Left forelimb (tissue), 1 donor: ENCODE data around the gene PHLPP1.

ENCODE experiments used
- DNase-seq: peaks from one replicate; pipeline ENCODE4 v3.0.0-alpha.2; 2018; ENCODE audit warnings: low spot score

Gene PHLPP1

DNA sequence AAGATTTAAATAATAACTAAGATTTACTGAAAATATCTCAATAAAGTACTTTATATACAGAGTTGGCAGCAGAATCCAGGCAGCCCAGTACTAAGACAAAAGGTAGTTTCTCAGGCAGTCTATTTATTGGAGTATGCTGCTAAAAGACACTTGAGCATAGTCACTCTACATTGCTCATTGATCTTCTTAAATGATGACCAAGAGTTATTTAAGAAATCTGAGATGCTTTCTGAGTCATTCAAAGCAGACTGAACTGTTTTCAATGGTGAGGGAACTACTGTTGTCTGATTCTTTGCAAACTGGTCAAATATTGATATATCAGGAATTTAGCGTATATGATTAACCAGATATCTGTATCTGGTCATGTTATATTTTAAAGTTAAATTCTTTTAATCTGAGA lies 133.6 kb downstream of the PHLPP1 start:
- no peak for DNase-seq

- no peak for DNase-seq
These were observed 135.4 kb downstream of the PHLPP1 start for GRCh38 chr18:62850619-62851306.

- no peak for DNase-seq
These were observed 137.5 kb downstream of the PHLPP1 start for GRCh38 chr18:62852851-62853250.

- no peak for DNase-seq
These were observed 141.0 kb downstream of the PHLPP1 start for GRCh38 chr18:62856294-62856693.

- DNase-seq: no peak
These were observed 142.1 kb downstream of the PHLPP1 start for GRCh38 chr18:62857263-62857976.

GRCh38 chr18:62860062-62860461 lies 144.7 kb downstream of the PHLPP1 start:
- DNase-seq: no peak

GRCh38 chr18:62862466-62862865 lies 147.1 kb downstream of the PHLPP1 start:
- no peak for DNase-seq

GRCh38 chr18:62863579-62864001 lies 148.2 kb downstream of the PHLPP1 start:
- DNase-seq: no peak

DNA sequence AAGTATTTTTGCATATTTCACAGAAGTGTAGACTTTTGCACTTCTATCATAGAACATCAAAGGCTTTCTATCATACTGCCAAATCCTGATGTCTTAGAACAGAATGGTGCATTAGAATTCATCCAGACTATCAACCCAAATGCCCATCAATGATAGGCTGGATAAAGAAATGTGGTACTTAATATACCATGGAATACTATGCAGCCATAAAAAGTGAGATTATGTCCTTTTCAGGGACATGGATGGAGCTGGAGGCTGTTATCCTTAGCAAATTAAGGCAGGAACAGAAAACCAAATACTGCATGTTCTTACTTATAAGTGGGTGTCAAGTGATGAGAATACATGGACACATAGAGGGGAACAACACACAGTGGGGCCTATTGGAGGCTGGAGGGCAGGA lies 150.2 kb downstream of the PHLPP1 start:
- no peak for DNase-seq

DNA sequence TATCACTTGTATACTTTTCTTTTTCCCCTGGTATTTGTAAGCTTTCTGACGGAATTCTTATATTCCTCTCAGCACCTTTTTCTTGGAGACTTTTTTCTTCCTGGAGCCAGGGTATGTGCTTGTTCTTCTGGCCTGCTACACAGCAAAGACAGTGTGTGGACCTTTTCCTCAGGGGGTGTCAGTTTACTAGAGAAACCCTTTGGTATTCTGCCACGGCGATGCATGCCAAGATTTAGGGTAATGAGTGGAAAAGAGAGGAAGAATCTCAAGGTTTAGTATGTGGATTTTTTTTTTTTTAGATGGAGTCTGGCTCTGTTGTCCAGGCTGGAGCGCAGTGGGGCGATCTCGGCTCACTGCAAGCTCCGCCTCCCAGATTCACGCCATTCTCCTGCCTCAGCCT lies 152.2 kb downstream of the PHLPP1 start:
- no peak for DNase-seq

DNA sequence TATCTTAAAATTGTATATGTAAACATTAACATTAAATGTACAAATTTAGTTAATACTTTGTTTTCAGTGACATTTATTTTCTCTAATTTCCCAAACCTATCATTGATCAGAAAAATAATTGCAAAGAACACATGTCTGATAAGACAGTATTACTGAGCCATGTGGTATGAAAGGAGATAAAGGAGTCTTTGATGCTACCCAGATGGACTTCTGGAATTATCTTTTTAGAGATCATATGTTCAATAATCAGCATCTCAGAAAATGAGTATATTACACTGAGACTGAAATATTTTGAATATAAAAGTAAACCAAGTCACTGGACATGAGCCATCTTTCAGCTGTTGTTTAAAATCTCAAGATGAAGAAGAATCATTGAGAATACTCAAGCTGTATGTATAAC lies 153.3 kb downstream of the PHLPP1 start:
- DNase-seq: no peak

DNA sequence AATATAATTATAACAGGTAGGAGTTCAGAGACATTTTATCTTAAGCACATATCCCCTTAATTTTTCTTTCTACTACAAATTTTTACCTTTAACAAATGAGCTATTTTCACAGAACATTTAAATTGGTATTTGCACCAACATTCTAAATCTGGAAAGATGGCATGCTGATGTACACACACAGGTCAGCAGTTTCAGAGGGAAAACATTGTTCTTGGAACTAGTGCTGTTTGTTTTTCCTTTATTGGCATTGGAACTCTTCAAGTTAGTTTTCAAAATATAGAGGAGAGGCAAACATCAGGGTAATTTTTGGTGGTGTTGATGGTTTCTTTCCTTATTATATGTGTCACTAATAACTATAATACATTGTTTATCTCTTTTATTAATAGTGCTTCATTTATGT lies 155.3 kb downstream of the PHLPP1 start:
- no peak for DNase-seq

DNA sequence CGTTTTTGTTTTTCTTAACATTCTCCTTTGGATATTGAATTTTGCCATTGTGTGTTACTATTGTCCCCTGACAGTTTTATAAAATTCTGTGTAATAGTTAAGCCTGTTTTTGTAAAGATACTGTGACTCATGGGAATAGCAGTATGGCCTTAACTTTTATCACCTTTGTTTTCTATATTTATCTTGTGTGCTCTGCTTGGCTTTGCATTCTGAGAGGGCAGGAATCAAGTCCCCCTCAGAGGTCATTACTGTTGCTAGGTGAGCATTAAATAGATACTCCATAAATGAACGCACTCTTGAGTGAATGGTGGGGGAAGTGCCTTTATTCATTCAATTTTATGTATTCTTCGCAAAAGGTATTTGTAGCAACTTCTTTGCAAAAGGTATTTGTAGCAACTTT lies 160.0 kb downstream of the PHLPP1 start:
- DNase-seq: no peak

DNA sequence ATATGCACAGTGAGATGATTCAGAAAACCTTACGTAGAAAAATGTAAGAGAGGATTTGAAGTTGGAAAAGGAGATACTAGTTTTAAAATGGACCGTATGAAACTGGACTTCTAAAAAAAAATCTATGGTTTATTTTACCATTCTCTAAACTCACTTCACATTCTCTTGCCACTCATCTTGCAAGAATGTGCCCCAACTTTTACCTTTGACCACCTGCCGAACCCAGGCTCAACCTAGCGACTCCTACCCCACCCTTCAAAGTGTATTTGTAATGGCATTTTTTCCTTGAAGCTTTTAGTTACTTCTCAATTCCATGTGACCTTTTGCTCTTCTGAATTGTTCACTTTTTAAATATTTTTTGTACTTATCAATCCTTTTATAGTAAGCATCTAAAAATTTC lies 160.8 kb downstream of the PHLPP1 start:
- DNase-seq: no peak

- DNase-seq: no peak
These were observed 161.5 kb downstream of the PHLPP1 start for GRCh38 chr18:62876828-62877227.

DNA sequence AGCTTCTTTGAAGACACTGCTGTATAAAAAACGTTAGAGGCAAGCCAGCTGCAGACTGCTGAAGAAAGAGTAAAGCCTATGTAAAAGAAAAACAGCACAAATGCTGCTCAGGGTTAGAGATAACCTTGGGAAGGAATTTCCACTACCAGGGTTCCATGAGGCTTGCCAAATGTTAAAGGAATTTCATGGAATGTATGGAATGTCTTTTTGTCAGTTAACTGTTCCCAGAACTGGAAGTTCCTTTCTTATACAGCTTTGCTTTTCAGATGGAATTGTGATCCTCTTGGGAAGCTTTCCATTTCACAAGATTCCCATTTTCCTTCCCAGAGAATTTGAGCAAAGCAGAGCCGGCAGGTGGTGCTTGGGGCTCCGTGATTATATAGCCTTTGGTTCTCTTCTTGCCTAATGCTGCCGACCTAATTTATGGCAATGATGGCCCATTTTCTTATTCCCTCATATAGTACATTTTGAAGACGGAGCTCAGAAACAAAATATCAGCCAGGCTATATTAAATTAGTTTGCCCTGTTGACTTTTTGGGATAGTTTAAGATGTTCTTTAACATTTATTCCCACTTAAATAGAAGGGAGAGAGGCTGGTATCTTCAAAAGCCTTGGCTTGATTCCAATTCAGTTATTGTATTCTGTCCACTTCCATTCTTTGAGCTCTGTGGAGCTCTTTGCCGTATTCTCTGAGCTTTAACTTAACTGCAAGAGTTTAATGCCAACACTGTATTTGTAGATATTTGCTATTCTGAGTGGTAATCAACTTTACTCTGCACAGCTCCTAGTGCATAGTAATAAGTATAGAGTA lies 162.3 kb downstream of the PHLPP1 start:
- no peak for DNase-seq

GRCh38 chr18:62878305-62878704 lies 163.0 kb downstream of the PHLPP1 start:
- no peak for DNase-seq

GRCh38 chr18:62880034-62880433 lies 164.7 kb downstream of the PHLPP1 start:
- no peak for DNase-seq

DNA sequence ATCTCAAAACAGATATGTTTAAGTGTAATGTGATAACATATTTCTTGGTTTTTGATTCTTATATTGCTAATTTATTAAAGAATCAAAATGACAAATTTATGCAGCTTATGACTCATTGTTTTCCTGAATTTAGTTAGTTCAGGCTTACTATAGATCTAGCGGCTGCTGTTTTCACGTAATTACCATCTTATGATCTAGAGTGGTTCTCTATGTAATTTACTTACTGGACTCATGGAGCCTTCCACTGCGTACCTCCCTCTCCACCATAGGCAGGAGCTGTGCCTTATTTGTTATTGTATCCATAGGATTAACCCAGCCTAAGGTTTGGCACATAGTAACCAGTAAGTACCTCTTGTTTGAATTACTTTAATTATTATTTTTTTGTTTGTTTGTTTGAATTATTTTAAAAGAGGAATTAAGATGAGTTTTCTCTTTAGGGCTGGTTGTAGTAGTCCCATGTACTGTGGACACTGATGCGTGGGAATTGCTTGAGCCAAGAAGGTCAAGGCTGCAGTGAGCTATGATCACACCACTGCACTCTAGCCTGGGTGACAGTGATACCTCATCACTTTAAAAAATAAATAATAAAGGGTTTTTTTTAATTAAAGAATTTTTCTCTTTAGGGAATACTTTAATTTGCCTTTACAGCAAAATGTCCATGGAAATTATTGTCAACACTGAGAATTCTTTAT lies 165.5 kb downstream of the PHLPP1 start:
- no peak for DNase-seq

- DNase-seq: no peak
These were observed 166.2 kb downstream of the PHLPP1 start for GRCh38 chr18:62881509-62882016.

DNA sequence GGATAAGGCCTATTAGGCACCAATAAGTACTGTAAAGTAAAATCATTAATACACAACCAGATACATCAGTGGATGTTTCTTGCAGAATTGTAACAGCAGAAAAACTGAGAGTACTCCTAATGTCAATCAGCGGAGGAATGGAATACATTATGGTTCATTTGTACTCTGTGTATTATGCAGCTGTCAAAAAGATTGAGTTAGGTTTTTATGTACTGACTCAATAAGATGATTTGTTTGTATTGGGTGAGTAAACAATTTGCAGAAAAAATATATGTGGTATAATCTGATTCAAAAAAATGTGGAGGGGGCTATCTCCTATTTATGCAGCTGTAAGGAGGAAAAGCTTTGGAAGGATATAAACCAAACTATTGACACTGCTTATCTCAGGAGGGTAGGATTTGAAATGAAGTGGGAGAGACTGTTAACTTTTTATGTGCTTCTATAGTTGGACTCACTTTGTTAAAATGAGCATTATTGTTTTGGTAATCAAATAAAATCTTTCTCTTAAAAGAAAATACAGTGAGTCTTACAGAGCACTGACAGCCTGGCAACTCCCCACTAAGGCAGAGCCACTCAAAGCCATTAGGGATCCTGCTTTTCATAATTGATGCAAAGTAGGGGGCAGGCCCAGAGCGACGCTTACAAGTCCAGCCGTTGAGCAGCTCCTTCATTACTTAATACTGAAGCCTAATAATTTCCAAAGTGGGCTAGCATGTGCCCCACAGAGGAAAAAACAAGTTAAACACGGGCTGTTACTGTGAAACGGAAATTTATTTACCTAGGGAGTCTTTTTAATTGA lies 168.8 kb downstream of the PHLPP1 start:
- DNase-seq: no peak
